Panc1 (cell line): ENCODE data around the gene OR51E1. TPM values are rescaled to one million over a fixed set of nuclear protein-coding genes. Genes with fewer than 3 reads are reported as not detected.

ENCODE experiments used
- ATAC-seq: fragments of 200-7000 bp; cut with Tn5 transposase; 2 replicates; pipeline ENCODE4 v1.9.1; 2020; ENCODE audit warnings: mild to moderate bottlenecking, moderate library complexity
- BruUV-seq: library from RNA; stranded (reverse); fragments of 400-500 nt; replicated peaks from 2 replicates; lab custom pipeline; 2021; lab: Mats Ljungman, UMichigan
- CTCF ChIA-PET: fragments of 300-600 bp; sonication (Branson Sonifier 250); formaldehyde crosslinking; loops from one replicate; lab custom pipeline; 2022; ENCODE audit warnings: antibody characterized with exemption; lab: Charles Lee
- POLR2A ChIA-PET: fragments of 300-600 bp; sonication (Branson Sonifier 250); formaldehyde crosslinking; loops from one replicate; lab custom pipeline; 2022; ENCODE audit warnings: antibody characterized with exemption; lab: Charles Lee
- DNase-seq: peaks from one replicate; pipeline ENCODE4 v3.0.0-alpha.2; 2010; ENCODE audit warnings: low read depth, low spot score
- H3K27ac ChIP-seq: 2 replicates; pipeline ENCODE4 v1.5.1; 2011; ENCODE audit warnings: mild to moderate bottlenecking, low read length, inconsistent platforms
- H3K27me3 ChIP-seq: fragments of 200-500 bp; sonication (Bioruptor generic); 2 replicates; pipeline ENCODE4 v1.6.0; 2014; ENCODE audit warnings: low read length, inconsistent platforms; ENCODE audit not compliant: control insufficient read depth, insufficient read depth
- H3K36me3 ChIP-seq: fragments of 200-500 bp; sonication (Bioruptor generic); 2 replicates; pipeline ENCODE4 v1.5.1; 2014; ENCODE audit warnings: inconsistent platforms, mild to moderate bottlenecking, low read length, moderate library complexity; ENCODE audit not compliant: control insufficient read depth, insufficient read depth
- H3K4me1 ChIP-seq: 2 replicates; pipeline ENCODE4 v1.5.1; 2011; ENCODE audit warnings: inconsistent platforms, mild to moderate bottlenecking, low read length, moderate library complexity; ENCODE audit not compliant: control insufficient read depth, insufficient read depth
- H3K4me3 ChIP-seq, 2 experiments: 2 replicates each; pipeline ENCODE4 v1.5.1; 2011 to 2012; ENCODE audit warnings: low read depth in 2 of 2, low read length in 2 of 2, mild to moderate bottlenecking in 2 of 2, inconsistent platforms in 1 of 2, moderate library complexity in 1 of 2
- H3K9me3 ChIP-seq: fragments of 200-500 bp; sonication (Bioruptor generic); 2 replicates; pipeline ENCODE4 v1.5.1; 2014; ENCODE audit warnings: low read depth, mild to moderate bottlenecking, inconsistent platforms, low read length, moderate library complexity; ENCODE audit not compliant: control insufficient read depth, insufficient read depth
- CTCF ChIP-seq: fragments of 450-650 bp; IDR thresholded peaks from 2 replicates; pipeline ENCODE4 v1.5.1; 2017; ENCODE audit warnings: mild to moderate bottlenecking
- POLR2AphosphoS5 ChIP-seq: IDR thresholded peaks from 2 replicates; pipeline ENCODE4 v1.6.1; 2012; ENCODE audit warnings: mild to moderate bottlenecking, low read depth, low read length, moderate library complexity
- REST ChIP-seq, 2 experiments: IDR thresholded peaks; 2 replicates each; pipeline ENCODE4 v1.6.1; 2011 to 2012; ENCODE audit warnings: low read depth in 2 of 2, control low read depth in 1 of 2, low read length in 1 of 2, mild to moderate bottlenecking in 1 of 2, moderate library complexity in 1 of 2; ENCODE audit not compliant: insufficient read depth in 1 of 2
- SIN3A ChIP-seq: IDR thresholded peaks from 2 replicates; pipeline ENCODE4 v1.6.1; 2012; ENCODE audit warnings: low read depth, mild to moderate bottlenecking, low read length, moderate library complexity, borderline replicate concordance; ENCODE audit not compliant: insufficient read depth
- TCF7L2 ChIP-seq: IDR thresholded peaks from 2 replicates; pipeline ENCODE4 v1.6.1; 2011; ENCODE audit warnings: mild to moderate bottlenecking, low read depth, low read length, inconsistent platforms
- in situ Hi-C: cut with HindIII; loops from 2 replicates; pipeline ENCODE4 v1.10.0; 2016; ENCODE audit warnings: low sequenced_read_pairs, low pct_unique_long_range_greater_than_20kb
- intact Hi-C: fragments of 100-400 bp; cut with micrococcal nuclease; formaldehyde crosslinking; loops from one replicate; pipeline ENCODE4 v1.10.0; 2022; ENCODE audit not compliant: unreplicated experiment
- total RNA-seq: library from RNA; stranded (reverse); gene quantifications from one replicate; pipeline ENCODE4 v1.2.1, GENCODE V29; 2021; ENCODE audit not compliant: unreplicated experiment

OR51E1 gene
- total RNA-seq, 1 experiment from 2014 or later, result not detected

- BruUV-seq, result no TSS peak
- H3K27ac ChIP-seq, result no peak overlapping the region
- H3K27me3 ChIP-seq, result peaks cover 9% of the 10 kb centered on the region
- intact Hi-C loops (no loop called here), in situ Hi-C loops (no loop called here)
- ATAC-seq (no peak), DNase-seq (no peak)
- CTCF ChIA-PET, result no interaction called here
- POLR2A ChIA-PET, result interaction anchor here (0.6 kb wide), 1 partner anchor 898 kb away, joined by 5 read pairs; no protein-coding TSS in a partner anchor
- no peaks in the 10 kb centered on the region for H3K4me1 ChIP-seq
- H3K36me3 ChIP-seq, result no peaks in the 10 kb centered on the region
- TF ChIP-seq POLR2AphosphoS5, result no peak
- no peak for TF ChIP-seq TCF7L2
- TF ChIP-seq SIN3A, result no peak
- TF ChIP-seq REST (IDR thresholded peaks at IDR 0.05; ENCODE audit: insufficient read depth in 1 of 2, low read depth in 2 of 2, low read length in 1 of 2), result no peak
- TF ChIP-seq CTCF, result no peak
- no peaks in the 10 kb centered on the region for H3K9me3 ChIP-seq
- no peak overlapping the region for H3K4me3 ChIP-seq
Observed at GRCh38 chr11:4644233-4644632, 451 bp downstream of the OR51E1 start.

GRCh38 chr11:4645974-4646373, 2.2 kb downstream of the OR51E1 start:
- CTCF ChIA-PET, result no interaction called here
- Histone ChIP-seq H3K4me3 (no peak overlapping the region), H3K27ac (no peak overlapping the region), H3K9me3 (no peaks in the 10 kb centered on the region), H3K4me1 (no peaks in the 10 kb centered on the region), H3K36me3 (no peaks in the 10 kb centered on the region), H3K27me3 (peaks cover 9% of the 10 kb centered on the region)
- ATAC-seq (no peak), DNase-seq (no peak)
- BruUV-seq, result no TSS peak
- intact Hi-C loops (no loop called here), in situ Hi-C loops (no loop called here)
- POLR2A ChIA-PET, result no interaction called here
- TF ChIP-seq REST (IDR thresholded peaks at IDR 0.05; ENCODE audit: insufficient read depth in 1 of 2, low read depth in 2 of 2, low read length in 1 of 2), result no peak
- TF ChIP-seq CTCF, result no peak
- no peak for TF ChIP-seq POLR2AphosphoS5
- TF ChIP-seq SIN3A, result no peak
